Stimulated activated CD4-positive, alpha-beta T cell treated with anti-CD3 and anti-CD28 coated beads, Interleukin-4, amount 100 ng/mL, for 4 hours (primary cell): ENCODE data around the gene GARNL3.
A peak's percentile ranks its signal among the peaks of the same experiment; 100 is the strongest.

Experiments
- DNase-seq, 2 experiments: peaks; one replicate each; pipeline ENCODE4 v3.0.0-alpha.2; 2020

The GARNL3 gene

DNA sequence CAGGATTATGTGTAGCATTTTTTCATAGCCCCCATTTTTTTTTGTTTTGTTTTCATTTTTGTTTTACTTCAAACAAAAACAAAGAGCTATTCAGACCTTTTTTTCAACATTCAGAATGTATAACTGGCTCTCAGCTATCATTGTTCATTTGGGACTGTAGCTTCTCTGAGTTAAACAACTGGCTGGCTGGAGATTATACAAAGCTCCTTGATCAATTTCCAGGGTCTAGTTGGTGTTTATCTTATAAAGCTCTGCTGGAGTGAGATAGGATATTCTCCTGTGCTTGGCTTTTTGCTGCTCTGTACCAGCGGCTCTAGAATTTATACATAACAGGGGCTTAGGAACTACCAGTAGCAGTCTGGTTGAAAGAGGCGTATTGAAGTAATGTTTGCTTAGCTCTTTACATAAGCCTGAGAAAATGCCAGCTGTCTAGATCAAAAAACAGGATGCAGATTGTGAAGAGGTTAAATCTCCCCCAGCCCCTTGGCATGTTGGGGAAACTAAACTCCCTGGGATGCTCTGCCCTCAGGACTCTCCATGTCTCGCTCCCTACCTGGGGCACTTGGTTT, 15.2 kb downstream of the GARNL3 start:
- no peak for DNase-seq

DNA sequence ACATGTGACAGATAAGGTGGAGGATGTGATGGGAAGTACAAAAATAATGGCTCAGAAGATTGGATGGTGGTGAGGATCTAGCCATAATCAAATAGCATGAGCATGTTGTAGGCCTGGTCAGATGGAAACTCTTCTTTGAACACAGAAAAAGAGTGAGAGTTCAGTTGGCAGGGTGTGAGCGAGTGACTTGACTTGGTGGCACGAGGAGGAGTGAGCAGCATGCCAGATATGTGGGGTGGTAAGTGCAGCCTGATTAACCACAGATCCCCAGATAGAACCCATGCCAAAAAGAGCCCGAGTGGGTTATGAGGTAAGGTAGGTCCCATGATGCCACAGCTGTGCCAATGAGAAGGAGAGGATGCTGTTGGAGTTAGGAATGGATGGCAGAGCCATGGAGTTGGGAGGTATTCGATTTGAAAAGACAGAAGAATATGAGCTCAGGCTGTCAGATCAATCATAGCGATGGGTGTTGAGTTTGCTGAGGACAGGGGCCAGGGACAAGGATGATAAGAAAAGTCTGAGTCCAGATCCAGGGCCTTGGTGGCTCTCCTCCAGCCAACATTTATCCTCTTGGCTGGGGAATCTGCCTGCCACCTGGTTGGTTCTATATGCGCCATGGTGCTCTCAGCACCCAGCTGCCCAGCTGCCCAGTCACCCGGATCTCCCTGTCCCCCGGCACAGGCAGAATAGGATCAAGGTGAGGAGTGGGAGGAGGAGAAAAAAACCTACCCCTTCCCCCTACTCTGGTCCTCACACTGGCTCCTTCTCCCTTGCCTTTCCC, 16.5 kb downstream of the GARNL3 start:
- DNase-seq: no peak

DNA sequence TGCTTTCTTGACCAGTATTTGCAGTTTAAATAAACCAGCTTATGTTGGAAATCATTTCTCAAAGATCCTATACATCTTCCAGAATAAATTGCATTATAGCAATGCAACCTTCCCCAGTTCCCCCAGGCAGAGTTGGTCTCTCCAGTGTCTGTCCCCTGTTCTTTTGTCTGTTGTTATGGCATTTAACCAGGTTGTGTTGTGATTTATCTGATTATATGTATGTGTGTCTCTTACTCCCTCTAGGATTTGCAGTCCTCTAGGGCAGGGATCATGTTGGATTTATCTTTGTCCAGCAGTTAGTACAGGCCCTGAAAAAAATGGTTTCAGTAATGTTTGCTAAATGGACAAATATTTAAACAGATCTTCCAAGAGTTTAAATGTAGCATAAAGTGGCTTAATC, 17.3 kb downstream of the GARNL3 start:
- DNase-seq: no peak

- DNase-seq: no peak
Observed at GRCh38 chr9:127282611-127283010, 18.0 kb downstream of the GARNL3 start.

- DNase-seq: no peak
Observed at GRCh38 chr9:127283135-127283534, 18.6 kb downstream of the GARNL3 start.

- DNase-seq: peak in 1 of 2 experiments; percentile 11
Observed at GRCh38 chr9:127283917-127284497, 19.4 kb downstream of the GARNL3 start.

DNA sequence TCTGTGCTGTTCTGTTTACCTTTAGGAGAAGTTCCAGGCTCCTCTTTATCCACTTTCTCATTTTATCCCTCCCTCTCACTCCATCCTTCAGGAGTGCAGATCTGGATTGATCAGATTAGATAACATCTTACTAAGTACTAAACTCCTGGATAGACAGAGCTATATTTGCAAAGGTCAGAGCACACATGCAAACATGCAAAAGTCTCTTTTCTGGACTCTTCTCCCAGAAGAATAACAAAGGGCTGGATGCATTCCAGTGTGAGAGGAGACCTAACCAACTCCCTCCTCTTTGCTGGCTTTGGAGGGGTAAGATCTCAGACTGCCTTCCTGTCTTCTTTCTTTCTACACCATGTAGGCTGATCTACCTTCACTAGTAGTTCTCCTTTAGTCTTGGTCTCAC, 21.4 kb downstream of the GARNL3 start:
- DNase-seq: no peak

DNA sequence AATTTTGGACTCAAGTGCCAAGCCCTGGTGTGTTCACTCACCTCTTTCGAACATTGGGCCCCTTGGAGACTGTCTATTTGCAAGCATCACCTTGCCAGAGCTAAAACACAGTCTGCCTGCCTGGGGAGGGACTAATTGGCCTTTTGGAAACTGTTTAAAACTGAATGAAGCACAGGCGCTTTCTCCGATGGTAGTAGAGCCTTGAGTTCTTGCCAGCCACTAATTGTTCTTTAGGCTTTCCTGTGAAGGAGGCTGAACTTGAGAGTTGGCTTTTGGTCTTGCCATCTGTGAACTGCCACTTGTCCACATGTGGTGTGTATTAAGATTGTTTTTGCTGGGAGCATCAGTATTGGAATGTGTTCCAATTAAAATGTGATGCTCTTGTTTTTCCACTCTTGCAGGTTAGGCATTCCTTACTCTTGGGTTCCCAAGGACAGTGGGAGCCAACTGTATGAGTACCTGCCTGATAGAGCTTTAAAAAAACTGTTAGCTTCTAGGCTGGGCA, 26.0 kb downstream of the GARNL3 start:
- no peak for DNase-seq

DNA sequence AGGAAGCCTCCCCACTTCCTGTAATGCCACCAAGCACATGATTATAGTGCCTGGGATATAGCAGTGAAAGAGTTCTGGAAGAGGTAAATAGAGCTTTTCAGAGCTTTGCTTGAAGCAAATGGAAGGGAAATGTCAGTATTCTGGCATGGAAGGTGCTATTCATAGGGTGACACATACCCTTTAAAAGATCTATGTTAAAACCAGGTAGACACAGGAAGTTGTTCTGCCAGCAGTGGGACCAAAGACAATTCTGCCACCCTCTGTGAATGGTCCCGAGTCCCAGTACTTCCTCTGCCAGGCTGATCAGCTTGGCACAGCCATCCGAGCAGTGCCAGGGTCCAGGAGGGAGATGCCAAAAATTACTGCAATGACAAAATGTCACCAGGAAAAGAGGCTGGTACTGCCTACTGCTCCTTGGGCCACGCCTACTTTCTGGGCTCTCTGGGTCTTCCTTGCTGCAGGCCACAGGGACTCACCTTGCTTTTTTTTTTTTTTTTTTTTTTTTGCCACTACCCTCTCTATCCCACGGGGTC, 26.7 kb downstream of the GARNL3 start:
- DNase-seq: no peak

DNA sequence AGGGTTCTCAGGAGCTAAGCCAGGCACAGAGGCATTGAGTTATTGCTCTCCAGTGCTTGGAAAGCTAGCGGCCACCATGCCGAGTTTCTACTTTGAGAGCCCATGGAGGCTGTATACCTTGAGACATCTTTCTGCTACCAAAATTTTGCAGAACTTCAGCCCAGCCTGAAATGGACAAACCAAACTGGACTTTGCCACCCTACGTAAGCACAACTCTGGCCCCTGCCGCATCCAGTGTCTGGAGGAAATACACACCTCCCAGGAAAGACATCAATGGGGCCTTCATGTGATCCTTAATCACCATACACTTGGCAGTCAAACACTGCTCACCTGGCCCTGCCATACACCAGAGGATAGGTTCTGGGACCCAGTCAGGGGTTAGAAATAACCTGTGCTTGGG, 27.8 kb downstream of the GARNL3 start:
- no peak for DNase-seq

GRCh38 chr9:127293328-127293727, 28.8 kb downstream of the GARNL3 start:
- no peak for DNase-seq

GRCh38 chr9:127293767-127294166, 29.2 kb downstream of the GARNL3 start:
- no peak for DNase-seq

- no peak for DNase-seq
Observed at GRCh38 chr9:127295005-127295404, 30.4 kb downstream of the GARNL3 start.

DNA sequence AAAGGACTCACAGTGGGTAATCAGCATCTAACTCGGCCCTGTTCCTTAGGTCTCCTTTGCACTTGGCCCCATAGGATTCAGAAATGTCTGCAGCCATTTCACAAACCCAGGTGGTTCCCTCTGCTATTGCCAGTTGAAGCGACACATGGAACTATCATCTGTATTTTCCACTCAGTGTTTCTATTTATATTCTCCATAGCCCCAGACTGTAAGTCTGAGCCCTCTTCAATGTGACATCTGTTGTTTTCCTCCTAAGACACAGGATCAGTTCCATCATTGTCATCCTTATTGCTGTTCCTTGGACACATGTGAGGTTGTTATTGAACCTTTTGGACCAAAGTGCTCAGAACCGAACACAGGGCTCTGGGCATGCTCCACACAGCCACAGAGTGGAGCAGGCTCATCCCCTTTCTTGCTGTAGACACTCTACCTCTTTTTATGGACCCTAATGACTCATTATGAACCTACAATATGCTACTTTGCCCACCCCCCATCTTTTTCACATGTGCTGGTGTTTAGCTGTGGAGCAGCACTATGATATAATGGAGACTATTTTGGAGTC, 36.4 kb downstream of the GARNL3 start:
- no peak for DNase-seq

DNA sequence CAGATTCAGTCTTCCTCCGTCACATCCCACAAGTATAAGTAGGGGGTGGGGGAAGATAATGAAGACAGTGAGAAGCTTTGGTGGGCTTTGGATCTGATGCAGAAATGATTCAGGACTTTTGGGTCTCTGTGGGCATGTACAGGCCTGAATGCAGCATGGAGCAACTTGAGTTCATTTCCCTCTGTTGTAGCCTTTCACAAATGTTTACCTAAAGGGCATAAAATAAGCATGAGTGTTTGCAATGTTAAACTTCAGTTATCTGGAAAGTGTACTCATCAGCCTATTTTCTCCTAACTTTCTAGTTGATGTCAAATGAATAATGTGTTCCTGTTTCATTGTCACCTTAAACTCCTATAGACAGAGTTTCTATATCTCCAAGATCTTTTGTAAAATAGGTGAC, 39.3 kb downstream of the GARNL3 start:
- DNase-seq: no peak

GRCh38 chr9:127305206-127305837, 40.7 kb downstream of the GARNL3 start:
- DNase-seq: no peak

- no peak for DNase-seq
Observed at GRCh38 chr9:127305838-127306226, 41.3 kb downstream of the GARNL3 start.

- DNase-seq: no peak
Observed at GRCh38 chr9:127307802-127308201, 43.2 kb downstream of the GARNL3 start.

- no peak for DNase-seq
Observed at GRCh38 chr9:127308652-127309434, 44.3 kb downstream of the GARNL3 start.

- no peak for DNase-seq
Observed at GRCh38 chr9:127309715-127310114, 45.1 kb downstream of the GARNL3 start.

DNA sequence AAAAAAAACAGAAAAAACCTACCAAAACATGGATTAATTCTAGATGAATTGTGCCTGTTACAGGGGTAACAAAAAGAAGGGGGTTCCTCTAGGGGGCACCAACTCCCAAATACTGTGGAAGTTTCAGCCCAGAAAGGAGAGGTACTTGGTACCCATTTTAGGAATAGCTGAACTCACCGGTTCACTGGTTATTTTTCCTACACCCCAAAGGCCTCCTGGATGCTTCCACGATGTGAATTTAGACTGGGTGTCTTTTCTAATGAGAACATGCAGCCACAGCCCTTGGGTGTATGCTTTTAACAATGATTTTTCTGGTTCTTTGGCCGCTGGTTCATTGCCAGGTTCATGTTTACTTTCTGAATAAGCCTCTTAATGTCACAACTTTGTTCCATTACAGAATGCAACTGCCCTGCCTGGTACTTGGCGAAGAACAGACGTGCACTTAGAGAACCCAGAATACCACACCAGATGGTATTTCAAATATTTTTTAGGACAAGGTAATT, 46.7 kb downstream of the GARNL3 start:
- DNase-seq: peak; percentile 7 to 10

DNA sequence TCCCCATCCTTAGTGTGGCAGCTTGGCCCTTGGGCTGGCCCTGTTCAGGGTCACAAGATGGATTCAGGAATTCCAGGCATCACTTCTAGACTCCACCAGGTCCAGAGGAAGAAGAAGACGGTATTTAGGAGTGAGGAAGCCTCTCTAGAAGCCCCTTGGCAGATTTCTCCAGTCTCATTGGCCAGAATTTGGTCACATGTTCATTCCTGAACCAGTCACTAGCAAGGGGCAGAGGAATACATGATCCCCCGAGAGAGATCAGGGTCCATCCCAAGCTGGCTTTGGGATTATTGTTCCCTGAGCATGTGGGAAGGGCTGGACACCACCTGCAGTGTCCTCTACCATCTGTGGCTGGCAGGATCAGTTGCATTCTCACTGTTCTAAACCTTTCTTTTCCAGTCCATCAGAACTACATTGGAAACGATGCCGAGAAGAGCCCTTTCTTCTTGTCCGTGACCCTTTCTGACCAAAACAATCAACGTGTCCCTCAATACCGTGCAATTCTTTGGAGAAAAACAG, 48.5 kb downstream of the GARNL3 start:
- no peak for DNase-seq
